ENCODE results near the gene TMEM198. TPM values are rescaled to one million over a fixed set of nuclear protein-coding genes. Genes with fewer than 3 reads are reported as not detected.

The TMEM198 gene
- total and polyA plus RNA-seq, 9 of the 15 experiments (the other 6 are each of a cell fraction or from before 2014, with no cell fraction given): 0.03 to 3.8 (median 1.0) TPM

GRCh38 chr2:219597552-219598307 lies 53.9 kb downstream of the TMEM198 start, which contains the start of gene STK11IP (continued):
- no peak for TF ChIP-seq E4F1 (CRISPR knock-in tag; IDR thresholded peaks at IDR 0.05; ENCODE audit: borderline replicate concordance)
- no peak for TF ChIP-seq ZEB2 (IDR thresholded peaks at IDR 0.05)
- no peak for TF ChIP-seq U2AF2 (optimal IDR thresholded peaks at IDR 0.05; ENCODE audit: low read depth, low read length)
- no peak for TF ChIP-seq PHB2 (IDR thresholded peaks at IDR 0.05; ENCODE audit: low read depth)
- TF ChIP-seq POLR2B (IDR thresholded peaks at IDR 0.05; ENCODE audit: low read depth, partially characterized antibody): peak; percentile 82
- TF ChIP-seq BHLHE40 (IDR thresholded peaks at IDR 0.05; ENCODE audit: low read length): no peak
- no peak for TF ChIP-seq ZNF311 (CRISPR knock-in tag; IDR thresholded peaks at IDR 0.05)
- TF ChIP-seq ZMIZ1 (IDR thresholded peaks at IDR 0.05; ENCODE audit: low read depth in 2 of 2, low read length in 2 of 2): no peak
- TF ChIP-seq ELK3 (CRISPR knock-in tag; IDR thresholded peaks at IDR 0.05): no peak
- no peak for TF ChIP-seq CCAR2 (IDR thresholded peaks at IDR 0.05; ENCODE audit: low read depth, low read length)
- TF ChIP-seq ETV5 (CRISPR knock-in tag; IDR thresholded peaks at IDR 0.05; ENCODE audit: low read depth): no peak; the same call in 1 of the 2 replicates
- TF ChIP-seq HNRNPLL (IDR thresholded peaks at IDR 0.05; ENCODE audit: low read depth, low read length, poor library complexity, severe bottlenecking): no peak
- TF ChIP-seq ZNF644 (tag; IDR thresholded peaks at IDR 0.05; ENCODE audit: low read depth): no peak
- TF ChIP-seq NBN (IDR thresholded peaks at IDR 0.05; ENCODE audit: low read depth): no peak; the same call in 1 of the 2 replicates
- TF ChIP-seq ZNF436 (CRISPR knock-in tag; IDR thresholded peaks at IDR 0.05): no peak
- TF ChIP-seq MYBL2 (IDR thresholded peaks at IDR 0.05; ENCODE audit: low read depth): no peak
- TF ChIP-seq MYBL2 (CRISPR knock-in tag; IDR thresholded peaks at IDR 0.05; ENCODE audit: borderline replicate concordance): no peak
- TF ChIP-seq MEF2A (IDR thresholded peaks at IDR 0.05; ENCODE audit: control insufficient read depth, low read depth, low read length): no peak
- TF ChIP-seq CHAMP1 (IDR thresholded peaks at IDR 0.05): no peak

Data from K562 (cell line).